ENCODE measurements around the gene ANKRD33. TPM values are rescaled to one million over a fixed set of nuclear protein-coding genes. Genes with fewer than 3 reads are reported as not detected.

The ANKRD33 gene
- total and polyA plus RNA-seq, 2 experiments from 2014 or later = 0.27 to 1.7 TPM

GRCh38 chr12:51920046-51920445 lies 32.1 kb downstream of the ANKRD33 start:
- H3K4me1 ChIP-seq (ENCODE audit: insufficient read depth) = peaks cover 9% of the 10 kb centered on the region; the same call in 1 of the 2 replicates
- Mint-ChIP-seq H3K27ac (no peak overlapping the region), H3K9me3 (no peaks in the 10 kb centered on the region), H3K27me3 (ENCODE audit: insufficient read depth, low read depth, poor library complexity) (peaks cover 13% of the 10 kb centered on the region), H3K4me1 (peaks cover 33% of the 10 kb centered on the region), H3K4me3 (no peak overlapping the region), H3K36me3 (ENCODE audit: low read depth) (no peaks in the 10 kb centered on the region)
- ATAC-seq (no peak), DNase-seq (ENCODE audit: low spot score) (no peak)
- H3K79me2 ChIP-seq (replicated peaks; ENCODE audit: insufficient read depth) = no peaks in the 10 kb centered on the region
- no peak overlapping the region for H3K4me3 ChIP-seq
- no peaks in the 10 kb centered on the region for H3K9me2 ChIP-seq (ENCODE audit: insufficient read depth)
- H3F3A ChIP-seq (replicated peaks; ENCODE audit: low read depth) = no peaks in the 10 kb centered on the region
- TF ChIP-seq CREB1 (CRISPR knock-in tag; IDR thresholded peaks at IDR 0.05; ENCODE audit: low read depth) (no peak), POLR2AphosphoS5 (IDR thresholded peaks at IDR 0.05; ENCODE audit: low read depth) (no peak), JUNB (IDR thresholded peaks at IDR 0.05; ENCODE audit: unreplicated experiment) (no peak), ZNF114 (CRISPR knock-in tag; IDR thresholded peaks at IDR 0.05) (no peak), REST (IDR thresholded peaks at IDR 0.05; ENCODE audit: unreplicated experiment) (no peak), EZH2 (IDR thresholded peaks at IDR 0.05; ENCODE audit: low read depth, unreplicated experiment) (no peak), ZNF331 (CRISPR knock-in tag; IDR thresholded peaks at IDR 0.05; ENCODE audit: low read depth) (no peak), STAT1 (IDR thresholded peaks at IDR 0.05; ENCODE audit: unreplicated experiment) (no peak), EZH2phosphoT487 (IDR thresholded peaks at IDR 0.05; ENCODE audit: unreplicated experiment) (no peak), NANOG (IDR thresholded peaks at IDR 0.05; ENCODE audit: borderline replicate concordance) (no peak)
- TF ChIP-seq, protein P1, sequence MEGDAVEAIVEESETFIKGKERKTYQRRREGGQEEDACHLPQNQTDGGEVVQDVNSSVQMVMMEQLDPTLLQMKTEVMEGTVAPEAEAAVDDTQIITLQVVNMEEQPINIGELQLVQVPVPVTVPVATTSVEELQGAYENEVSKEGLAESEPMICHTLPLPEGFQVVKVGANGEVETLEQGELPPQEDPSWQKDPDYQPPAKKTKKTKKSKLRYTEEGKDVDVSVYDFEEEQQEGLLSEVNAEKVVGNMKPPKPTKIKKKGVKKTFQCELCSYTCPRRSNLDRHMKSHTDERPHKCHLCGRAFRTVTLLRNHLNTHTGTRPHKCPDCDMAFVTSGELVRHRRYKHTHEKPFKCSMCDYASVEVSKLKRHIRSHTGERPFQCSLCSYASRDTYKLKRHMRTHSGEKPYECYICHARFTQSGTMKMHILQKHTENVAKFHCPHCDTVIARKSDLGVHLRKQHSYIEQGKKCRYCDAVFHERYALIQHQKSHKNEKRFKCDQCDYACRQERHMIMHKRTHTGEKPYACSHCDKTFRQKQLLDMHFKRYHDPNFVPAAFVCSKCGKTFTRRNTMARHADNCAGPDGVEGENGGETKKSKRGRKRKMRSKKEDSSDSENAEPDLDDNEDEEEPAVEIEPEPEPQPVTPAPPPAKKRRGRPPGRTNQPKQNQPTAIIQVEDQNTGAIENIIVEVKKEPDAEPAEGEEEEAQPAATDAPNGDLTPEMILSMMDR (conservative IDR thresholded peaks at IDR 0.05; ENCODE audit: low read depth in 2 of 2) = no peak
- TF ChIP-seq, protein P2, sequence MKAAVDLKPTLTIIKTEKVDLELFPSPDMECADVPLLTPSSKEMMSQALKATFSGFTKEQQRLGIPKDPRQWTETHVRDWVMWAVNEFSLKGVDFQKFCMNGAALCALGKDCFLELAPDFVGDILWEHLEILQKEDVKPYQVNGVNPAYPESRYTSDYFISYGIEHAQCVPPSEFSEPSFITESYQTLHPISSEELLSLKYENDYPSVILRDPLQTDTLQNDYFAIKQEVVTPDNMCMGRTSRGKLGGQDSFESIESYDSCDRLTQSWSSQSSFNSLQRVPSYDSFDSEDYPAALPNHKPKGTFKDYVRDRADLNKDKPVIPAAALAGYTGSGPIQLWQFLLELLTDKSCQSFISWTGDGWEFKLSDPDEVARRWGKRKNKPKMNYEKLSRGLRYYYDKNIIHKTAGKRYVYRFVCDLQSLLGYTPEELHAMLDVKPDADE (IDR thresholded peaks at IDR 0.05) = no peak
- TF ChIP-seq, protein P3, sequence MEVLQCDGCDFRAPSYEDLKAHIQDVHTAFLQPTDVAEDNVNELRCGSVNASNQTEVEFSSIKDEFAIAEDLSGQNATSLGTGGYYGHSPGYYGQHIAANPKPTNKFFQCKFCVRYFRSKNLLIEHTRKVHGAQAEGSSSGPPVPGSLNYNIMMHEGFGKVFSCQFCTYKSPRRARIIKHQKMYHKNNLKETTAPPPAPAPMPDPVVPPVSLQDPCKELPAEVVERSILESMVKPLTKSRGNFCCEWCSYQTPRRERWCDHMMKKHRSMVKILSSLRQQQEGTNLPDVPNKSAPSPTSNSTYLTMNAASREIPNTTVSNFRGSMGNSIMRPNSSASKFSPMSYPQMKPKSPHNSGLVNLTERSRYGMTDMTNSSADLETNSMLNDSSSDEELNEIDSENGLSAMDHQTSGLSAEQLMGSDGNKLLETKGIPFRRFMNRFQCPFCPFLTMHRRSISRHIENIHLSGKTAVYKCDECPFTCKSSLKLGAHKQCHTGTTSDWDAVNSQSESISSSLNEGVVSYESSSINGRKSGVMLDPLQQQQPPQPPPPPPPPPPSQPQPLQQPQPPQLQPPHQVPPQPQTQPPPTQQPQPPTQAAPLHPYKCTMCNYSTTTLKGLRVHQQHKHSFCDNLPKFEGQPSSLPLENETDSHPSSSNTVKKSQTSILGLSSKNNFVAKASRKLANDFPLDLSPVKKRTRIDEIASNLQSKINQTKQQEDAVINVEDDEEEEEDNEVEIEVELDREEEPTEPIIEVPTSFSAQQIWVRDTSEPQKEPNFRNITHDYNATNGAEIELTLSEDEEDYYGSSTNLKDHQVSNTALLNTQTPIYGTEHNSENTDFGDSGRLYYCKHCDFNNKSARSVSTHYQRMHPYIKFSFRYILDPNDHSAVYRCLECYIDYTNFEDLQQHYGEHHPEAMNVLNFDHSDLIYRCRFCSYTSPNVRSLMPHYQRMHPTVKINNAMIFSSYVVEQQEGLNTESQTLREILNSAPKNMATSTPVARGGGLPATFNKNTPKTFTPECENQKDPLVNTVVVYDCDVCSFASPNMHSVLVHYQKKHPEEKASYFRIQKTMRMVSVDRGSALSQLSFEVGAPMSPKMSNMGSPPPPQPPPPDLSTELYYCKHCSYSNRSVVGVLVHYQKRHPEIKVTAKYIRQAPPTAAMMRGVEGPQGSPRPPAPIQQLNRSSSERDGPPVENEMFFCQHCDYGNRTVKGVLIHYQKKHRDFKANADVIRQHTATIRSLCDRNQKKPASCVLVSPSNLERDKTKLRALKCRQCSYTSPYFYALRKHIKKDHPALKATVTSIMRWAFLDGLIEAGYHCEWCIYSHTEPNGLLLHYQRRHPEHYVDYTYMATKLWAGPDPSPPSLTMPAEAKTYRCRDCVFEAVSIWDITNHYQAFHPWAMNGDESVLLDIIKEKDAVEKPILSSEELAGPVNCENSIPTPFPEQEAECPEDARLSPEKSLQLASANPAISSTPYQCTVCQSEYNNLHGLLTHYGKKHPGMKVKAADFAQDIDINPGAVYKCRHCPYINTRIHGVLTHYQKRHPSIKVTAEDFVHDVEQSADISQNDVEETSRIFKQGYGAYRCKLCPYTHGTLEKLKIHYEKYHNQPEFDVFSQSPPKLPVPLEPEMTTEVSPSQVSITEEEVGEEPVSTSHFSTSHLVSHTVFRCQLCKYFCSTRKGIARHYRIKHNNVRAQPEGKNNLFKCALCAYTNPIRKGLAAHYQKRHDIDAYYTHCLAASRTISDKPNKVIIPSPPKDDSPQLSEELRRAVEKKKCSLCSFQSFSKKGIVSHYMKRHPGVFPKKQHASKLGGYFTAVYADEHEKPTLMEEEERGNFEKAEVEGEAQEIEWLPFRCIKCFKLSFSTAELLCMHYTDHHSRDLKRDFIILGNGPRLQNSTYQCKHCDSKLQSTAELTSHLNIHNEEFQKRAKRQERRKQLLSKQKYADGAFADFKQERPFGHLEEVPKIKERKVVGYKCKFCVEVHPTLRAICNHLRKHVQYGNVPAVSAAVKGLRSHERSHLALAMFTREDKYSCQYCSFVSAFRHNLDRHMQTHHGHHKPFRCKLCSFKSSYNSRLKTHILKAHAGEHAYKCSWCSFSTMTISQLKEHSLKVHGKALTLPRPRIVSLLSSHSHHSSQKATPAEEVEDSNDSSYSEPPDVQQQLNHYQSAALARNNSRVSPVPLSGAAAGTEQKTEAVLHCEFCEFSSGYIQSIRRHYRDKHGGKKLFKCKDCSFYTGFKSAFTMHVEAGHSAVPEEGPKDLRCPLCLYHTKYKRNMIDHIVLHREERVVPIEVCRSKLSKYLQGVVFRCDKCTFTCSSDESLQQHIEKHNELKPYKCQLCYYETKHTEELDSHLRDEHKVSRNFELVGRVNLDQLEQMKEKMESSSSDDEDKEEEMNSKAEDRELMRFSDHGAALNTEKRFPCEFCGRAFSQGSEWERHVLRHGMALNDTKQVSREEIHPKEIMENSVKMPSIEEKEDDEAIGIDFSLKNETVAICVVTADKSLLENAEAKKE (CRISPR knock-in tag; IDR thresholded peaks at IDR 0.05) = no peak
- H3K27ac ChIP-seq (ENCODE audit: low read depth) = no peak overlapping the region
- H3K27me3 ChIP-seq (ENCODE audit: insufficient read depth) = peaks cover 14% of the 10 kb centered on the region
- no peaks in the 10 kb centered on the region for H4K20me1 ChIP-seq (replicated peaks; ENCODE audit: insufficient read depth)
- no peak overlapping the region for H2AFZ ChIP-seq
- H3K4me2 ChIP-seq = no peak overlapping the region
- no peaks in the 10 kb centered on the region; the same call in 1 of the 2 replicates for H3K36me3 ChIP-seq (ENCODE audit: insufficient read depth)
